Neural progenitor cell (in vitro differentiated cells): ENCODE results near the gene MAD1L1.

ENCODE experiments used
- CTCF ChIP-seq: fragments of 200-600 bp; sonication (generic); IDR thresholded peaks from 2 replicates; pipeline ENCODE4 v1.5.1; 2017; ENCODE audit warnings: antibody characterized with exemption, mild to moderate bottlenecking
- EZH2 ChIP-seq: fragments of 200-600 bp; sonication (generic); IDR thresholded peaks from 2 replicates; pipeline ENCODE4 v1.6.1; 2017; ENCODE audit warnings: antibody characterized with exemption, mild to moderate bottlenecking, moderate library complexity
- EZH2phosphoT487 ChIP-seq: fragments of 200-600 bp; sonication (generic); IDR thresholded peaks from 2 replicates; pipeline ENCODE4 v1.6.1; 2017; ENCODE audit warnings: antibody characterized with exemption

- TF ChIP-seq CTCF (no peak), EZH2 (no peak), EZH2phosphoT487 (no peak)
Measured at GRCh38 chr7:1934756-1935155, 298.0 kb downstream of the MAD1L1 start.
